BE2C (cell line): ENCODE measurements around the gene SAMHD1.
A peak's percentile ranks its signal among the peaks of the same experiment; 100 is the strongest.

Experiments used
- DNase-seq: peaks from one replicate; pipeline ENCODE4 v3.0.0-alpha.2; 2020
- H3K27me3 ChIP-seq: fragments of 250-450 bp; sonication (Bioruptor Pico); 2 replicates; pipeline ENCODE4 v1.5.1; 2020; ENCODE audit warnings: mild to moderate bottlenecking
- H3K36me3 ChIP-seq: fragments of 250-450 bp; sonication (Bioruptor Pico); 2 replicates; pipeline ENCODE4 v1.5.1; 2020; ENCODE audit warnings: mild to moderate bottlenecking
- H3K4me1 ChIP-seq: fragments of 250-450 bp; sonication (Bioruptor Pico); 2 replicates; pipeline ENCODE4 v1.5.1; 2020
- H3K4me3 ChIP-seq: 2 replicates; pipeline ENCODE4 v1.5.1; 2011; ENCODE audit warnings: low read depth, low read length
- H3K9me3 ChIP-seq: fragments of 250-450 bp; sonication (Bioruptor Pico); 2 replicates; pipeline ENCODE4 v1.5.1; 2020
- TF ChIP-seq, protein P1 (sequence below): IDR thresholded peaks from 2 replicates; pipeline ENCODE4 v1.5.1; 2012; ENCODE audit warnings: mild to moderate bottlenecking, low read depth, low read length

The SAMHD1 gene

DNA sequence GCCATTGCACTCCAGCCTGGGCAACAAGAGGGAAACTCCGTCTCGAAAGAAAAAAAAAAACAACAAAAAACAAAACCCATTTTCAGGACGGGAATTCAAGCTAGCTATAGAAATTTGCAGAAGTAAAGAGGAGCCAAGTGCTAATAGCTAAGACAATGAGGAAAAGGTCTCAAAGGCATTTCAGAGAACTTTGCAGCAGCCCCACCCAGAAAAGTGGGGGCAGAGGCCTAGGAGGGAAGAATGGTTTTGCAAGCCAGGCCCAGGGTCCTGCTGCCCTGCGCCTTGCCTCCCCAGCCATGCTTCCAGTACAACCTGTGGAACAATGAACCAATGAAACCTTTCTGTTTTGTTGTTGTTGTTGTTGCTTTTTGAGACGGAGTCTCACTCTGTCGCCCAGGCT is 38.3 kb upstream of the SAMHD1 start:
- peaks cover under 1% of the 10 kb centered on the region; the same call in 1 of the 2 replicates for H3K36me3 ChIP-seq
- no peaks in the 10 kb centered on the region for H3K9me3 ChIP-seq
- peaks cover 4% of the 10 kb centered on the region; the same call in 1 of the 2 replicates for H3K4me1 ChIP-seq
- no peaks in the 10 kb centered on the region for H3K27me3 ChIP-seq
- DNase-seq: no peak
- TF ChIP-seq, protein P1, sequence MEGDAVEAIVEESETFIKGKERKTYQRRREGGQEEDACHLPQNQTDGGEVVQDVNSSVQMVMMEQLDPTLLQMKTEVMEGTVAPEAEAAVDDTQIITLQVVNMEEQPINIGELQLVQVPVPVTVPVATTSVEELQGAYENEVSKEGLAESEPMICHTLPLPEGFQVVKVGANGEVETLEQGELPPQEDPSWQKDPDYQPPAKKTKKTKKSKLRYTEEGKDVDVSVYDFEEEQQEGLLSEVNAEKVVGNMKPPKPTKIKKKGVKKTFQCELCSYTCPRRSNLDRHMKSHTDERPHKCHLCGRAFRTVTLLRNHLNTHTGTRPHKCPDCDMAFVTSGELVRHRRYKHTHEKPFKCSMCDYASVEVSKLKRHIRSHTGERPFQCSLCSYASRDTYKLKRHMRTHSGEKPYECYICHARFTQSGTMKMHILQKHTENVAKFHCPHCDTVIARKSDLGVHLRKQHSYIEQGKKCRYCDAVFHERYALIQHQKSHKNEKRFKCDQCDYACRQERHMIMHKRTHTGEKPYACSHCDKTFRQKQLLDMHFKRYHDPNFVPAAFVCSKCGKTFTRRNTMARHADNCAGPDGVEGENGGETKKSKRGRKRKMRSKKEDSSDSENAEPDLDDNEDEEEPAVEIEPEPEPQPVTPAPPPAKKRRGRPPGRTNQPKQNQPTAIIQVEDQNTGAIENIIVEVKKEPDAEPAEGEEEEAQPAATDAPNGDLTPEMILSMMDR: no peak
- H3K4me3 ChIP-seq: no peak overlapping the region

DNA sequence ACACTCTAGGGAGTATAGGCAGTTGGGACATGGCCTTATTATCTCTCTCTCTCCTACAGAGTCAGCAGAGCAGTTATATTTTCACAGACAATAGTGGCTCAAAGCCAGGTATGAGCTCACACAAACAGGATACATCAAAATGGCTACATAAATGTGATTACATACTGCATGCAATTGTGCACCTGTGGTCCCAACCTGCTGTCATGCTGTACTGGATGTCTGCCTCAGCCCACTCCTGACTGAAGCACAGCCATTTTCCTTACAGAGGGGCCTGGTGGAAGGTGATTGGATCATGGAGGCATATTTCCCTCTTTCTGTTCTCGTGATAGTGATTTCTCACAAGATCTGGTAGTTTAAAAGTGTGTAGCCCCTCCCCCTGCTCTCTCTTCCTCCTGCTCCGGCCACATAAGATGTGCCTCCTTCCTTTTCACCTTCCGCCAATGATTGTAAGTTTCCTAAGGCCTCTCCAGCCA is 37.0 kb upstream of the SAMHD1 start:
- DNase-seq: peak; percentile 27
- TF ChIP-seq, protein P1: no peak
- Histone ChIP-seq H3K4me3 (no peak overlapping the region), H3K36me3 (no peaks in the 10 kb centered on the region), H3K27me3 (no peaks in the 10 kb centered on the region), H3K9me3 (no peaks in the 10 kb centered on the region), H3K4me1 (peaks cover 4% of the 10 kb centered on the region; the same call in 1 of the 2 replicates)

DNA sequence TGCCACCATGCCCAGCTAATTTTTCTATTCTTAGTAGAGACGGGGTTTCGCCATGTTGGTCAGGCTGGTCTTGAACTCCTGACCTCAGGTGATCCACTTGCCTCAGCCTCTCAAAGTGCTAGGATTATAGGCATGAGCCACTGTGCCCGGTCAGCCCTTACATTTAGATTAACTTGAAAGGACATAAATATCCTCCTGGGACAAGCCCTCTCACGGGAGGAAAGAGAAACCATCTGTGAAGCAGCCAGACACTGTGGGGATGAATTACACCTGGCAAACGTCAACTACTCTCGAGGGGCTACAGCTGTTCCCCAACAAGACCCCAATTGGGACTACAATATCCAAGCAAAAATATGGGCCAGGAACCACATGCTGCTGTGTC is 32.7 kb upstream of the SAMHD1 start:
- Histone ChIP-seq H3K4me3 (no peak overlapping the region), H3K27me3 (no peaks in the 10 kb centered on the region), H3K4me1 (peaks cover 4% of the 10 kb centered on the region; the same call in 1 of the 2 replicates), H3K36me3 (no peaks in the 10 kb centered on the region), H3K9me3 (no peaks in the 10 kb centered on the region)
- DNase-seq: no peak
- TF ChIP-seq, protein P1: no peak

DNA sequence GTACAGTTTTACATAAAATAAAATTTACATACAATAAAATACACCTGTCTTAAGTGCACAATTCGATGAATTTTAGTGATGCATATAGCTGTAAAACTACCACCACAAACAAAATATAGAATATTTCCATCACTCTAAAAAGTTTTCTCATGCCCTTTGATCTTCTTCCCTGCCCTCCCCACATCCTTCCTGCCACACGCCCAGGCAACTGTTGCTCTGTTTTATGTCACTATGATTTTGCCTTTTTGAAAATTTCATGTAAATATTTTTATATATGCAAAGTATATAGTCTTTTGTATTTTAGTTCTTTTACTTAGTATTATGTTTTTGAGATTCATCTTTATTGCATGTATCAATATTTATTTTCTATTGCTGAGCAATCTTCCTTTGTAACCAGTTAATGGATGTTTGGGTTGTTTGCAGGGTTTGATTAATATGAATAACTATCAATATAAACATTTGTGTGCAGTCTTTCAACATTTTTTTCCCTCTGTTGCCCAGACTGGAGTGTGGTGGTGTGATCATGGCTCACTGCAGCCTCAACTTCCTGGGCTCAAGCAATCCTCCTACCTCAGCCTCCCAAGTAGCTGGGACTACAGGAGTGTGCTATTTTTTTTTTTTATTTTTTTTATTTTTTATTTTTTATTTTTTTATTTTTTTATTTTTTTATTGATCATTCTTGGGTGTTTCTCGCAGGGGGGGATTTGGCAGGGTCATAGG is 23.8 kb upstream of the SAMHD1 start:
- TF ChIP-seq, protein P1: no peak
- no peaks in the 10 kb centered on the region for H3K36me3 ChIP-seq
- no peaks in the 10 kb centered on the region for H3K27me3 ChIP-seq
- no peak for DNase-seq
- H3K4me1 ChIP-seq: no peaks in the 10 kb centered on the region
- H3K9me3 ChIP-seq: no peaks in the 10 kb centered on the region
- H3K4me3 ChIP-seq: no peak overlapping the region

DNA sequence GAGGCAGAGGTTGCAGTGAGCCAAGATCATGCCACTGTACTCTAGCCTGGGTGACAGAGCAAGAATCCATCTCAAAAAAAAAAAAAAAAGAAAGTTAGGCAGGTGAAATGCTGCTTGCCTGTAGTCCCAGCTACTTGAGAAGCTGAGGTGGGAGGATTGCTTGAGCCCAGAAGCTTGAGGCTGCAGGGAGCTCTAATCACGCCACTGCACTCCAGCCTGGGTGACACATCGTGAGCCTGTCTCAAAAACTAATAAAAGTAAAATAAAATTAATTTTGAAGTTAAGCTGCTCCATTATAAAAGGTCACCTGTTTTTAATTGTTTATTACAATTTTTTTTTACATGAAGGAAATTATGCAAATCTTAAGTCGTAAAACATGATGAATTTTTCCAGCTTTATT is 23.2 kb upstream of the SAMHD1 start:
- no peak for DNase-seq
- Histone ChIP-seq H3K4me3 (no peak overlapping the region), H3K4me1 (no peaks in the 10 kb centered on the region), H3K27me3 (no peaks in the 10 kb centered on the region), H3K9me3 (no peaks in the 10 kb centered on the region), H3K36me3 (no peaks in the 10 kb centered on the region)
- TF ChIP-seq, protein P1: no peak

DNA sequence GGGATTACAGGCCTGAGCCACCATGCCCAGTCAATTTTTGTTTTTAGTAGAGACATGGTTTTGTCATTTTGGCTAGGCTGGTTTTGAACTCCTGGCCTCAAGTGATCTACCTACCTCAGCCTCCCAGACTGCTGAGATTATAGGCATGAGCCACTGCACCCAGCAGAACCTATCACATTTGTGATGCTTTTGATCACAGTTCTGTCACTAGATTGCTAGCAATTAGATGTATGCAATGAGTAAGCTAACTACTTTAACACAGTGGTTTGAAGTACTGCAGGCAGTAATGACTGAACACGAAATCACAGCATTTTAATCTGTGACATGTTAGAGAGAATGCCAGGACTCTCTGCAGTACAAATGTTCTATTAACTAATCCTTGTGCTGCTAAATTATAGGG is 19.6 kb upstream of the SAMHD1 start:
- no peaks in the 10 kb centered on the region for H3K9me3 ChIP-seq
- H3K4me3 ChIP-seq: no peak overlapping the region
- TF ChIP-seq, protein P1: no peak
- DNase-seq: no peak
- H3K36me3 ChIP-seq: no peaks in the 10 kb centered on the region
- no peaks in the 10 kb centered on the region for H3K27me3 ChIP-seq
- no peaks in the 10 kb centered on the region for H3K4me1 ChIP-seq
